ENCODE measurements around the gene ZCCHC10.
"Not testable (repeated sequence)": the region's sequence is repeated elsewhere in the genome, so short reads cannot be mapped to it uniquely, and the experiment has no call there.

ZCCHC10 gene

DNA sequence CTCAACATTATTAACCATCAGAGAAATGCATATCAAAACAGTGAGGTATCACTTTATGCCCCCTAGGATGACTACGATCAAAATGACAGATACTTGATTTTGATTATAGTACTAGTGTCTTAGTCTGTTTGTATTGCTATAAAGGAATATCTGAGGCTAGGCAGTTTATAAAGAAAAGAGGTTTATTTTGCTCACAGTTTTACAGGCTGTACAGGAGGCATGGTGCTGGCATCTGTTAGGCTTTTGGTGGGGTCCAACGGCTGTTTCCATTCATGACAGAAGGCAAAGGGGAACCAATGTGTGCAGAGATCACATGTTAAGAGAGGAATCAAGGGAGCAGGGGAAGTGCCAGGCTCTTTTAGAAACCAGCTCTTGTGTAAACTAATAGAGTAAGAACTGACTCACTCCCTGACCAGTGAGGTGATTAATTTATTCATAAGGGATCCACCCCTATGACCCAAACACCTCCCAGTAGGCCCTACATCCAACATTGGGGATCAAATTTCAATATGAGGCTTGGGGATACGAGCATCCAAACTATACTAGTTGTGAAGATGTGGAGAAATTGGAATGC is 46.9 kb downstream of the ZCCHC10 start:
- no peak for DNase-seq (ENCODE audit: low read depth in 2 of 2)

GRCh38 chr5:132976852-132977251 is 49.5 kb downstream of the ZCCHC10 start:
- DNase-seq (ENCODE audit: low read depth in 2 of 2): no peak

DNA sequence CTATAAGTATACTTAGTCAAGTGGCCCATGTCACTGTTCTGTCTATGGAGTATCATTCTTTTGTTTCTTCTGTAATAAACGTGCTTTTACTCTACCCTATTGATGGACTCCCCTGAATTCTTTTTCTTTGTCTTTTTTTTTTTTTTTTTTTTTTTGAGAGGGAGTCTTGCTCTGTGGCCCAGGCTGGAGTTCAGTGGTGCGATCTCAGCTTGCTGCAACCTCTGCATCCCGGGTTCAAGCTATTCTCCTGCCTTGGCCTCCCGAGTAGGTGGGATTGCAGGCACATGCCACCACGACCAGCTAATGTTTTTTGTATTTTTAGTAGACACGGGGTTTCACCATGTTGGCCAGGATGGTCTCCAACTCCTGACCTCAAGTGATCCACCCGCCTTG is 53.9 kb downstream of the ZCCHC10 start:
- DNase-seq (ENCODE audit: low read depth in 2 of 2): not testable (repeated sequence)

DNA sequence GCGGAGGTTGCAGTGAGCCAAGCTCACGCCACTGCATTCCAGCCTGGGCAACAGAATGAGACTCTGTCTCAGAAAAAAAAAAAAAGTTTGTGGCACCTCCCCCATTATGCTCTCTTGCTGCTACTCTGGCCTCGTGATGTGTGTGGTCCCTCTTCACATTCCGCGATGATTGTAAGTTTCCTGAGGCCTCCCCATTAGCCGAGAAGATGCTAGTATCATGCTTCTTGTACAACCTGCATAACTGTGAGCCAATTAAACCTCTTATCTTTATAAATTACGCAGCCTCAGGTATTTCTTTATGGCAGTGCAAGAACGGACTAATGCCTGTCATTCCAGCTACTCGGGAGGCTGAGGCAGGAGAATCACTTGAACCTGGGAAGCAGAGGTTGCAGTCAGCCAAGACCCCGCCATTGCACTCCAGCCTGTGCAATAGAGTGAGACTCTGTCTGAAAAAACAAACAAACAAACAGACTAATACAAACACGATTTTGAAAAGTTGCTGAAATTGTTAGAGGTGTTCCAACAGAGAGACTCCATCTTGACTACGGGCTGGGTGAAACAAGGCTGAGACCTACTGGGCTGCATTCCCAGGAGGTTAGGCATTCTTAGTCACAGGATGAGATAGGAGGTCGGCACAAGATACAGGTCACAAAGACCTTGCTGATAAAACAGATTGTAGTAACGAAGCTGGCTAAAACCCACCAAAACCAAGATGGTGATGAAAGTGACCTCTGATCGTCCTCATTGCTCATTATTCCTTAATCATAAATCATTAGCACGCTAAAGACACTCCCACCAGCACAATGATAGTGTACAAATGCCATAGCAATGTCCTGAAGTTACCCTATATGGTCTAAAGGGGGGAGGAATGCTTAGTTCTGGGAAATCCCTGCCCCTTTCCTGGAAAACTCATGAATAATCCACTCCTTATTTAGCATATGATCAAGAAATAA is 54.6 kb downstream of the ZCCHC10 start:
- no peak for DNase-seq (ENCODE audit: low read depth in 2 of 2)

DNA sequence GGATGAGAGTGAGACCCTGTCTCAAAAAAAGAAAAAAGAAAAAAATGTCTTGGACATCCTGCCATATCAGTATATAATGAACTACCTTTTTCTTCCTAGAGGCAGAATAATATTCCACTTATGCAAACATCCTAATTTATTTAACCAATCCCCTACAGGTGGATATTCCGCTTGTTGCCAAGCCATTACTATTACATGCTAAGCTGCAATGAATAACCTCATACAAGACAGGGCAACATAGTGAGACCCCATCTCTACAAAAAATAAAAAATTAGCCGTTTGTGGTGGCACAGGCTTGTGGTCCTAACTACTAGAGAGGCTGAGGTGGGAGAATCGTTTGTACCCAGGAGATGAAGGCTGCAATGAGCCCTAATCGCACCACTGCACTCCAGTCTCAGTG is 61.2 kb downstream of the ZCCHC10 start:
- no peak for DNase-seq (ENCODE audit: low read depth in 2 of 2)

DNA sequence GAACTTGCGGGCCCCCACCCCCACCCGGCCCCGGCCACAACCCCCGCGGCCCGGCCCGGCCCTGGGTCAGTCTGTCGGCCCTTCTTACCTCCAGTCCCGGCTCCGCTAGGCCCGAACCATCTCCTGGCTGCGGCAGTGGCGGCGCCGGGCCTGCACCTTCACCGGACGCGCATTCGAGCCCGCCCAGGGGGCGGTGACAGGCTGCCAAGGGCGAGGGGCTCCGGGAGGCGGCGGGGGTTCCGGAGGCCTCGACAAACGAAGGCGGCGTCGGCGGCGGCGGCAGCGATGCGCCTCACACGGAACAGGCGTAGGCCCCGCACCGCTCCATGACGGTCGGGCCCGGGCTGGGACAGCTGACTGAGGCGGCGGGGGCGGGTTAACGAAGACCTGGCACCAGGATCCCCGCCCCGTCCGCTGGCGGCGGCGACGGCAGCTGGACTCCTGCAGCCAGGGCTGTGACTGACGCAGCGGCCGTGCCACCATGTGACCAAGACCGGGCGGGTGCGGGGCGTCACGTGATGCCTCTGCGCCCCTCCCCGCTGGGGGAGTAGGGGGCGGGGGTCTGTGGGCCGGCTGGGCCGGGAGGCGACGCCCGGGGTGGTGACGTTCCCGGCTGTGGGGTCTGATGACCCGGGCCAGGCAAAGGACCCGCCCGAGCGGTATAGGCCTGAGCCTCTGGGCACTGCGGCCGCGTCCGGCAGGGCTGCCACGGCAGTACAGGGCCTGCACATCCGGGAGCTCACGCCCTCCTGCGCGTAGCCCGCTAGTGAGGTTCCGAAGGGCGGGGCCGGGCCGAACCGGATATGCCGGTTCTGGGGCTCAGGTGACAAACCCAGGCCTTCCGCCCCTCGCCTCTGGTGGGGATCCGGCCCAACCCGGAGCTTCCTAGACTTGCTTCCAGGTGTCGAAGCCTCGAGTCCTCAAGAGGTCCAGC is 62.9 kb downstream of the ZCCHC10 start, which contains the start of gene AFF4:
AFF4 (minus strand) TSS at position 464 of the 934 bp plus-strand sequence. CDS start 26,445 bp downstream, outside the sequence.
- peak; percentile 66 to 80 for DNase-seq (ENCODE audit: low read depth in 2 of 2)

- DNase-seq (ENCODE audit: low read depth in 2 of 2): no peak
Measured at GRCh38 chr5:132962429-132963021, 63.8 kb downstream of the ZCCHC10 start.

- DNase-seq (ENCODE audit: low read depth in 2 of 2): no peak
Measured at GRCh38 chr5:132961887-132962286, 64.5 kb downstream of the ZCCHC10 start.

GRCh38 chr5:132961123-132961815 is 65.1 kb downstream of the ZCCHC10 start:
- not testable (repeated sequence) for DNase-seq (ENCODE audit: low read depth in 2 of 2)

DNA sequence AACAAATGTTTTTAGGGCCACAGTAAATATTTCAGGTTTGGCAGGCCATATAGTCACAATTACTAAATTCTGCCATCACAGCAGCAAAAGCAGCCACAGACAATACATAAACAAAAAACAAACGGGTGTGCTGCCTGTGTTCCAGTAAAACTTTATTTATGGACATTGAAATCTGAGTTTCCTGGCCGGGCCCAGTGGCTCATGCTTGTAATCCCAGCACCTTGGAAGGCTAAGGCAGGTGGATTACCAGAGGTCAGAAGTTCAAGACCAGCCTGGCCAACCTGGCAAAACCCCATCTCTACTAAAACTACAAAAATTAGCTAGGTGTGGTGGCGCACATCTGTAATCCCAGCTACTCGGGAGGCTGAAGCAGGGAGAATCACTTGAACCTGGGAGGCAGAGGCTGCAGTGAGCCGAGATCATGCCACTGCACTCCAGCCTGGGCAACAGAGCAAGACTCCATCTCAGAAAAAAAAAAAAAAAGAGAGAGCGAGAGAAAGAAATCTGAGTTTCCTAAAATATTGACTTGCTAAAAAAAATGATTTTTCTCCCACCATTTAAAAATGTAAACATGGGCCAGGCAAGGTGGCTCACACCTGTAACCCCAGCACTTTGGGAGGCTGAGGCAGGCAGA is 70.1 kb downstream of the ZCCHC10 start:
- DNase-seq (ENCODE audit: low read depth in 2 of 2): not testable (repeated sequence)

- no peak for DNase-seq (ENCODE audit: low read depth in 2 of 2)
Measured at GRCh38 chr5:132953710-132954109, 72.6 kb downstream of the ZCCHC10 start.

DNA sequence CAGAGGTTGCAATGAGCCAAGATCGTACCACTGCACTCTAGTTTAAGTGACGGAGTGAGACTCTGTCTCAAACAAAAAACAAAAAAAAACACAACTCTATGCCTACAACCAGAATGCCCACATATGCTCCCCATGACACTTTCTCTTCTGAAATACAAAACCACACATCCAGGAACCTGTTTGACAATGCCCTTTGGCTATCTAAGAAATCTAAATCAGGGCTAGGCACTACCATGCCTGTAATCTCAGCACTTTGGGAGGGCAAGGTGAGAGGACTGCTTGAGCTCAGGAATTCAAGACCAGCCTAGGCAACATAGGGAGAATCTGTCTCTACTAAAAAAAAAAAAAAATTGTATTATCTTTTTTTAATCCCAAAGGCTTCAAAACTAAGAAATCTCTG is 73.5 kb downstream of the ZCCHC10 start:
- no peak for DNase-seq (ENCODE audit: low read depth in 2 of 2)

GRCh38 chr5:132951897-132952296 is 74.5 kb downstream of the ZCCHC10 start:
- DNase-seq (ENCODE audit: low read depth in 2 of 2): no peak

GRCh38 chr5:132949136-132949535 is 77.2 kb downstream of the ZCCHC10 start:
- no peak for DNase-seq (ENCODE audit: low read depth in 2 of 2)

GRCh38 chr5:132947671-132948070 is 78.7 kb downstream of the ZCCHC10 start:
- no peak for DNase-seq (ENCODE audit: low read depth in 2 of 2)

Measured in stimulated activated CD8-positive, alpha-beta memory T cell treated with anti-CD3 and anti-CD28 coated beads, Interleukin-15, amount 100 ng/mL, for 4 hours (primary cell).